Stimulated activated CD4-positive, alpha-beta T cell treated with anti-CD3 and anti-CD28 coated beads, Interleukin-1b, Interleukin-23, amount 100 ng/mL, for 24 hours (primary cell): ENCODE data around the gene RAB4B.
"Not testable (repeated sequence)": the region's sequence is repeated elsewhere in the genome, so short reads cannot be mapped to it uniquely, and the experiment has no call there.

Experiments
- DNase-seq, 4 experiments: peaks; one replicate each; pipeline ENCODE4 v3.0.0-alpha.2; 2020; ENCODE audit warnings: low read depth in 4 of 4, low spot score in 1 of 4

The RAB4B gene

DNA sequence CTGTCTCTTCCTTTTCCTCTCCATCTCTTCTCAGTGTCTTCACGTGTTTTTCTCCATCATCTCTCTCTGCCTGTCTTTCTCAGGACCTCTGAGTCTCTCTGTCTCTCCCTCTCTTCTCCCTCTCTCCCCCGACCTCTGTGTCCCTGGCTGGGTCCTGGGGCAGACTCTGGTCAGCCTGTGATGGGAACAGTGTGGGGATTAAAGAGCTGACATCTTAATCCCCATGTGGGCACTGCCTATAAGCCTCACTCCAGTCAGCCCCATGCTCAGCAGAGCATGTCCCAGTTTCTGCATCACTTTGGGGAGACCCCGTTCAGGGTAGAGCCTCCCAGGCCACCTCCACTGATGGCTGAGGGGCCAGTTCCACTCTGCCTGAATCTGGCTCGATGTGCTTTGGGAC is 37.2 kb downstream of the RAB4B start:
- no peak for DNase-seq

DNA sequence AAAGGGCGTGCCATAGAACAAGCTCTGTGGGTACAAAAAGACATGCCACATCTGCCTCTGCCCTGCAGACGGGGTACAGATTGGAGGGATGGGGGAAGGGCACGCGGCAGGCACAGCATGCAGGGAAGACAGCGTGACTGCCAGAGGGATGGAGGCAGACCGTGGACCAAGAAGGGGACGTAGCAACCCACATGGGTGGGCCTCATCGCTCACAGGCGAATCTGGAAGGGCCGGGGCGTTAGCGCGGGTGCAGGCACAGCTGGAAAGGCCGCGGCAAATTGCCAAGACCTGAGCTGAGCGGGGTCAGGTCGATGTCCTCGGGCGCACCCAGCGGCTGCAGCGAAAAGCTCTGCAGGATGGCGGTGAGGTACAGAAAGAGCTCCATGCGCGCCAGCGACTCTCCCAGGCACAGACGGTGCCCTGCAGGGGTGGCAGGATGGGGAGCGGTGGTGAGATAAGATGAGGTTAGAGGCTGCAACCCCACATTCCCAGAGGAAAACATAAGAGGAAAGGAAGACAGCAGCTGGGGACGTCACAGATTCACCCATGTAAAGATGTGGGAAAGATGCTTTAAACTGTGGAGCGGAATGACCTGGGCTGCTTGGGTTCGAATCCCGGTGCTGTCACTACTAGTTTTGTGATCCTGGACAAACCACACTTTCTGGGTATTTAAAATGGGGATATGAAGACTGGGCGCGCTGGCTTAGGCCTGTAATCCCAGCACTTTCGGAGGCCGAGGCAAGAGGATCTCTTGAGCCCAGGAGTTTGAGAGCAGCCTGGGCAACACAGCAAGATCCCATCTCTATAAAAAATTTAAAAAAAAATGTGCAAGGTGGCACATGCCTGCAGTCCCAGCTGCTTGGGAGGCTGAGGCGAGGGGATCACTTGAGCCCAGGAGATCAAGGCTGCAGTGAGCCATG is 40.7 kb downstream of the RAB4B start:
- DNase-seq: peak in 3 of 4 experiments; percentile 56 to 70 (median 68)

DNA sequence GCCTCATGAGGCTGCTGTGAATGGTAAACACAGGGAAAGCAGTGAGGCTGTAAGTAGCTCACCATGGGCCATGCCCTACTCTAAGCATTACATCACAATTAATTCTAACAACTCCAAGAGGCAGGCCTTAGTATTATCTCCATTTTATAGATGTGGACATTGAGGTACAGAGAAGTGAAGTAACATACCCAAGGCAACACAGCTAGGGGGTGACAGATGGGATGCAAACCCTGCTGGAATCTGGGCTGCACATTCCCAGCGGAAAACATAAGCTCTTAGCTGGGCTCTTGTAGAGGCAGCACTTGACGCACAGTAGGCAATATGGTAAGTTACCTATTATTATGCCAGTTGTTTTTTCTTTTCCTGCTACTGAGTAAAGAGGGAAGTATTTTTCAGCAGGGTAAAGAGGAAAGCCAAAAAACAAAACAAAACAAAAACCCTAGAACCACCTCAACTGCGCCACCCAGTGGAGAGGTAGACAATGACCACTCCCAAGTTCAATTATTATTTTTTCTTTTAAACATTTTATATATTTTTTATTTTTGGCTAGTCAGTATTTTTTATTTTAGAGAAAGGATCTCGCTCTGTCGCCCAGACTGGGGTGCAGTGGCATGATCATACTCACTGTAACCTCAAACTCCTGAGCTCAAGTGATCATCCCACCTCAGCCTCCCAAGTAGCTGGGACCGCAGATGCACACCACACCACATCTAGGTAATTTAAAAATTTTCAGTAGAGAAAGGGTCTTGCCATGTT is 41.6 kb downstream of the RAB4B start:
- DNase-seq: peak in 3 of 4 experiments; percentile 44 to 53 (median 45)

DNA sequence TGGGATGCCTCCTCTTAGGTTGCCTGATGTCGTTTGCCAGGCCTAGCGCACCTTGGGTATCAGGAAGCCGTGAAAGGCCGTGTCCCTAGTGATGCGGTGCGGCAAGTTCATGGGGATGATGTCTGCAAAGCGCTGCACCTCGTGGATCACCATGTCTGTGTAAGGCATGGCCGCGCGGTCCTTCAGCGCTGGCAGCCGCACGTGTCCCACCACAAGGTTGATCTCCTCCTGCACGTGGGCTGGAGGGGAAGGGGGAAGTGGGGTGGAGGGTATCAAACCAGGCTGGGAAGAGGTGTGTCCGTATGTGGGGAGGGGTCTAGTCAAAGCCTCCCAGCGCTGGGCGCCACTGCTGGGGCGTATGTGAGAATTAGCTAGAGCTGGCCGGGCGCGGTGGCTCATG is 44.1 kb downstream of the RAB4B start:
- DNase-seq: no peak

DNA sequence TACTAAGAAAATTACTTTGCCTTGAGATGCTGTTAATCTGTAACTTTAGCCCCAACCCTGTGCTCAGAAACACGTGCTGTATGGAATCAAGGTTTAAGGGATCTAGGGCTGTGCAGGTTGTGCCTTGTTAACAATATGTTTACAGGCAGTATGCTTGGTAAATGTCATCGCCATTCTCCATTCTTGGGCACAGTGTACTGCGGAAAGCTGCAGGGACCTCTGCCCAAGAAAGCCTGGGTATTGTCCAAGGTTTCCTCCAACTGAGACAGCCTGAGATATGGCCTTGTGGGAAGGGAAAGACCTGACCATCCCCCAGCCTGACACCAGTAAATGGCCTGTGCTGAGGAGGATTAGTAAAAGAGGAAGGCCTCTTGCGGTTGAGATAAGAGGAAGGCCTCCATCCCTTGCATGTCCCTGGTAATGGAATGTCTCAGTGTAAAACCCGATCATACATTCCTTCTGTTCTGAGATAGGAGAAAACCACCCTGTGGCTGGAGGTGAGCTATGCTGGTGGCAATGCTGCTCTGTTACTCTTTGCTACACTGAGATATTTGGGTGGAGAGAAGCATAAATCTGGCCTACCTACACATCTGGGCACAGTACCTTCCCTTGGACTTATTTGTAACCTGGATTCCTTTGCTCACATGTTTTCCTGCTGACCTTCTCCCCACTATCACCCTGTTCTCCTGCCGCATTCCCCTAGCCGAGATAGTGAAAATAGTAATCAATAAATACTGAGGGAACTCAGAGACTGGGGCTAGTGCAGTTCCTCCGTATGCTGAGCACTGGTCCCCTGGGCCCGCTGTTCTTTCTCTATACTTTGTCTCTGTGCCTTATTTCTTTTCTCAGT is 44.9 kb downstream of the RAB4B start:
- not testable (repeated sequence) for DNase-seq

DNA sequence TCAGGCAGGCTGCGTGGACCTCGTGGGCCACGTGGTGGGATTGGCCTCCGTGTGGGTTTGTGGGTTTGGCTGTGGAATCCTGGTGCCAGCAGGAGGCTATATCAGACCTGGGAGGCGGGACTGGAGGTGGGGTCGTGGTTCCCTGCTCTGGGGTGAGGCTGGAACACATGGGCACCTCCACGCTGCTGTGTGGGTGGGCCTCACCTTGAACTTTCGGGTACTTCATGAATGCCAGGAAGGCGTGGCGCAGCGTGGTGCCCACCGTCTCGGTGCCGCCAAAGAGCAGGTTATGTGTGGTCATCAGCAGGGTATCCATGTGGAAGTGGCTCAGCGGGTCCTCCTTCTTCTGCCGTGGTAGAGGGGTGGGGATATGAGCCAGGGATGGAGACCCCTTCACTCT is 46.9 kb downstream of the RAB4B start:
- not testable (repeated sequence) for DNase-seq

DNA sequence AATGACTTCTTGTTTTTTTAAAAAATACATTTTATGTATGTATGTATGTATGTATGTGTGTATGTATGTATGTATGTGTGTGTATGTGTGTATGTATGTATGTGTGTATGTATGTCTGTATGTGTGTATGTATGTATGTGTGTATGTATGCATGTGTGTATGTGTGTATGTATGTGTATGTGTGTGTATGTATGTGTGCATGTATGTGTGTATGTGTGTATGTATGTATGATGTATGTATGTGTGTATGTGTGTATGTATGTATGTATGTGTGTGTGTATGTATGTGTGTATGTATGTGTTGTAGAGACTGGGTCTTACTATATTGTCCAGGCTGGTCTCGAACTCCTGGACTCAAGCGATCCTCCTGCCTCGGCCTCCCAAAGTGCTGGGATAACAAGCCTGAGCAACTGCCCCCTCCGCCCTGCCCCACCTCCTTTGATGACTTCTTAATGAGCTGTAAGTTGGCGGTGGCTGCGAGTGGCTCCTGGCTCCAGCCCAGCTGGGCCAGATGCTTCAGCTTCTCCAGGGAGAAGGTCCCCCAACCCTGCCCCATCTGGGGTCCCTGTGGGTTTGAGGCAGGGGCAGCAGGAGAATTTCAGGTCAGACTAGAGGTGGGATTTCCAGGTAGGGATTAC is 47.5 kb downstream of the RAB4B start:
- not testable (repeated sequence) for DNase-seq

DNA sequence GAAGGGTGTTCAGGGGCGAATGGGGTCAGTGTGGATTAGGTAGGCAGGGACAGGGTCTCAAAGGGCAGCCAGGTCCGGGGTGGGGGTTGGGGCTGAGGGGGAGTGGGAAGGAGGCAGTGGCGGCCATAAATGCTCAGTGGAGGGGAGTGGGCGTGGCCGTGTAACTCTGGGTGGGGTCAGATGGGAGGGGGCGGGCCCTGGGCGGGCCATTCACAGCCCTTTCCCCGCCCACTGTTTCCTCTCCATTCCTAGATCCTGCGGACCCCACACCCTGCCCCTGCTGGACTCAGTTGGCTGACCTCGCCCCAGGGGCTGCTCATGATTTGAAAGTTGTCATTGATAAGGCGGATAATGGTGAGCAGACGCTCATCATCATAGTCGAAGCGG is 48.3 kb downstream of the RAB4B start:
- not testable (repeated sequence) for DNase-seq

DNA sequence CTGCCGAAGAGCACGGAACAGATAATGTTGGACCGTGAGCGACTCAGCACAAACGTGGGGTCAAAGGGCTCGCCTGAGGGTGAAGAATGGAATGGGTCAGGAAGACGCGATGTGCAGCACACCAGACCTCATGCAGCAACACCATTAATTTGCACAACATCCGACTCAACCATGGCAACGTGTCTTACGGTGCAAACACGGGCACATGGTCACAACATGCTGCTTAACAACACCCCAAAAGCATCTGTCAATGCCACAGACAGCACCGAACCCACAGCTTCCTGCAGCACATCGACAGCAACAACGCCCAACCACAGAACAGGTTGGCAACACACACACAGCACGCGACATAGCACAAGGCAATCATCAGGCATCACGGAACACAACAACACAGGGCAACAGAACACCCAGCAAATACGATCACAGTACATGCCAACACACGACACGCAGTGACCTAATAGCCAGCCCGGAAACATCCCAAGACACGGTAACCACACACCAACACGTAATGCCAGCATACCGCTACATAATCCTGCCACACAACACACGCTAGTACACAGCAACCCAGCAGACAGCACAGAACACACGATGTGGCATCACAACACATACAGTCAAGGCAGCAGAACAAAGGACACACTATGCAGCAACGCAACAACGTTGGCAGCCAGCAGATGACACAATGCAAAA is 48.8 kb downstream of the RAB4B start:
- not testable (repeated sequence) for DNase-seq

DNA sequence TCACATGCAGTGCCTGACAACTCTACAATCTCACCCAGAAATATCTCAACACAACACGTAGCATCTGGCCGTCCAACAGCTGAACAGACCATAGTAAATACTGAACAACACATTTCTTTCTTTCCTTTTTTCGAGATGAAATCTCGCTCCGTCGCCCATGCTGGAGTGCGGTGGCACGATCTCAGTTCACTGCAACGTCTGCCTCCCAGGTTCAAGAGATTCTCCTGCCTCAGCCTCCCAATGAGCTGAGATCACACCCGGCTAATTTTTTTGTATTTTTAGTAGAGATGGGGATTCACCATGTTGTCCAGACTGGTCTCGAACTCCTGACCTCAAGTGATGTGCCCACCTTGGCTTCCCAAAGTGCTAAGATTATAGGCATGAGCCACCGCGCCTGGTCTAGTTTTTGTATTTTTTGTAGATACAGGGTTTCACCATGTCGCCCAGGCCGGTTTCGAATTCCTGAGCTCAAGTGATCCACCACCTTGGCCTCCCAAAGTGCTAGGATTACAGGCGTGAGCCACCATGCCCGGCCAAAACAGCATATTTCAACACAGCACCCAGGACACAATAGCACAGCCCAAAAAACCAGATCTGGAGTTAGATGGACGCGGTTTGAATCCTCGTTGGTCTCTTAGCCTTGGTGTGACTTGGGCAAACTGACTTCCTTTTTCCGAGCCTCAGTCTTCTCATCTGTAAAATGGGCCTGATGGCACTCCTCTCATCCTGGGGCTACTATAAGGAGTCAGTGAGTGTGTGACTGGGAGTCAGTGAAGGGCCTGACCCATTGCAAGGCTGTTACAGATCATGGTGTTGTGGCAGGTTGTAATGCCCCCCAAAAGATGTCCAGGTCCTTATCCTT is 49.6 kb downstream of the RAB4B start:
- DNase-seq: no peak

DNA sequence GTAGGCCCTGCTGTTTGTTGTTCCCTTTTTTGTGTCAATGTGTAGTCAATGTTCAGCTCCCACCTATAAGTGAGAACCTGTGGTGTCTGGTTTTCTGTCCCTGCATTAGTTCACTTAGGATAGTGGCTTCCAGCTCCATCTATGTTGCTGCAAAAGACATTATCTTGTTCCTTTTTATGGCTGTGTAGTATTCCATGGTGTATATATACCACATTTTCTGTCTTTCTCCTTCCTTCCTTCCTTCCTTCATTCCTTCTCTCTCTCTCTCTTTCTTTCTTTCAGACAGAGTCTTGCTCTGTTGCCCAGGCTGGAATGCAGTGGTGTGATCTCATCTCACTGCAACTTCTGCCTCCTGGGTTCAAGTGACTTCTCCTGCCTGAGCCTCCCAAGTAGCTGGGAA is 51.2 kb downstream of the RAB4B start:
- DNase-seq: no peak

DNA sequence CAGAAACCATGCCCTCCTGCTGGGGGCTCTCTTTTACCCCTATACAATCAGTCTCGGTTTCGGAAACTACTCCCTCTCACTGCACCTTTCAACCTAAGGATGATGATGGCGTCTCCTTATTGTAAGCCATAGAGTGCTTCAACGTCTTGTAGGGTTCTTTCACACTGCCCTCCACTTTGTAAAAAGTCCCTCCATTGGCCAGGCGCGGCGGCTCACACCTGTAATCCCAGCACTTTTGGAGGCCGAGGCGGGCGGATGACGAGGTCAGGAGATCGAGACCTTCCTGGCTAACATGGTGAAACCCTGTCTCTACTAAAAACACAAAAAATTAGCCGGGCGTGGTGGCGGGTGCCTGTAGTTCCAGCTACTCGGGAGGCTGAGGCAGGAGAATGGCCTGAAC is 52.7 kb downstream of the RAB4B start:
- not testable (repeated sequence) for DNase-seq

DNA sequence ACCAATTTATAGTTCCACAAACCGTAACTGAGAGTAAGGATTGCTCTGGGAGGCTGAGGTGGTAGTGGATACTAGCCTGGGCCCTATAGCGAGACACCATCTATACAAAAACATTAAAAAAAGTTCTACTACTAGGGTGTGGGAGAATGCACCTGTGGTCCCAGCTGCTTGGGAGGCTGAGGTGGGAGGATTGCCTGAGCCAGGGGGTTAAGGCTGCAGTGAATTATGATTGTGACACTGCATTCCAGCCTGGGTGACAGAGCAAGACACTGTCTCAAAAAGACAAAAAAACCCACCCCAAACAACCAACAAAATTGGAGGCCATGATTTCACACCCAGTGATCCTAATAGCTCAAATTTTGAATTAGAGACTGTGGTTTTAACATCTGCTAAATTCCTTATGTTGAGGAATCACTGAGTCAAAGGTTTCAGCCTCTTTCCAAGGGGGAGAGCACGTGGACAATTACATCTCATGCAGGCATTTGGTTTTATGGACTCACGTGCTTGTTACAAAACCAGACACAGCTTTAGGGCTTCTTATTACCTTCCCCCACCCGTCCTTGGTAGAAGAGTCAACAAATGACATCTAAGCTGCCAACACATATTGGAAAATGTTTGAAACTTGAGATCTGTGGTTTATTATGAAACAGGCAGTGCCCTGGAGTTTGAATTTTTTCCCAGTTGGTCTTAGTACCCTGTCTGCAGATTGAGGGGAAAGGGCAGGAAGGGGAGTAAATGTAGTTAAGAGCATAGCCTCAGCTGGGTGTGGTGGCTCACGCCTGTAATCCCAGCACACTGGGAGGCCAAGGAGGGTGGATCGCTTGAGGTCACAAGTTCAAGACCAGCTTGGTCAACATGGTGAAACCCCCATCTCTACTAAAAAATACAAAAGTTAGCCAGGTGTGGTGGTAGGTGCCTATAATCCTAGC is 53.7 kb downstream of the RAB4B start:
- DNase-seq: no peak

DNA sequence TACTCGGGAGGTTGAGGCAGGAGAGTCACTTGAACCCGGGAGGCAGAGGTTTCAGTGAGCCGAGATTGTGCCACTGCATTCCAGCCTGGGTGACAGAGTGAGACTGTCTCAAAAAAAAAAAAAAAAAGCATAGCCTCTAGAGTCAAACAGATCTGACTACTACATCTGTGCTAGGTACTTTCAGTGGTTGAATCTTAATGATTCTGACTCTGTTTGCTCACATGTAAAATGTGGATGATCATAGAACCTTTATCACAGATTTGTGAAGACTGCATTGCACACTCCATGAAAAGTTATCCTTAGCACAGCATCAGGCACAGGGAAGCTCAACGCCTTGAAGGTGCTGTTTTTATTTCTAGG is 54.4 kb downstream of the RAB4B start:
- DNase-seq: not testable (repeated sequence)

DNA sequence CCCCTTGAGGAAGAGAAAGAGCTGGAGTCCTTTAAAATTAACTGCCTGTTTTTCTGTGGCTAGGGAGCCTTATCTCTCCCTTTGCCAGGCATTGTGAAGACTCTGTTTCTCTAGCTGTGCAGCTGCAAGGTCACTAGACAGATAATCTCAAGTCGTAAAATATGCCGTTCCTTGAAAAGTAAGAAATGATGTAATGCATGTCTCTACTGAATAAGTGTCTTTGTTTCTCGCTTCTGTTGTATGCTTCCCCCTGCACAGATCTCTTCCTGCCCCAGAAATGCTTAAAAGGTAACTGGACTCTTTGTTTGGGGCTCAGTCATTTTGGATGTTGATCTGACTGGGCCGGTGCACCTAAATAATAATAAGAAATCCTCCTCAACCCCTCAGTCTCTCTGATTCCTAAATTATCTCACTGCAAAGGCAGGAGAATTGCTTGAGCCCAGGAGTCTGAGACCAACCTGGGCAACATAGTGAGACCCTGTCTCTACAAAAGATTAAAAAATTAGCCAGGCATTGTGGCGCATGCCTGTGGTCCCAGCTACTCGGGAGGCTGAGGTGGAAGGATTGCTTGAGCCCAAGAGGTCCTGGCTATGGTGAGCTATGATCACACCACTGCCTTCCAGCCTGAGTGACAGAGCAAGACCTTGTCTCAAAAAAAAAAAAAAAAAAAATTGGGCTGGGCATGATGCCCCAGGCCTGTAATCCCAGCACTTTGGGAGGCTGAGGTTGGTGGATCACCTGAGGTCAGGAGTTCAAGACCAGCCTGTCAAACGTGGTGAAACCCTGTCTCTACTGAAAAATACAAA is 55.9 kb downstream of the RAB4B start:
- not testable (repeated sequence) for DNase-seq

DNA sequence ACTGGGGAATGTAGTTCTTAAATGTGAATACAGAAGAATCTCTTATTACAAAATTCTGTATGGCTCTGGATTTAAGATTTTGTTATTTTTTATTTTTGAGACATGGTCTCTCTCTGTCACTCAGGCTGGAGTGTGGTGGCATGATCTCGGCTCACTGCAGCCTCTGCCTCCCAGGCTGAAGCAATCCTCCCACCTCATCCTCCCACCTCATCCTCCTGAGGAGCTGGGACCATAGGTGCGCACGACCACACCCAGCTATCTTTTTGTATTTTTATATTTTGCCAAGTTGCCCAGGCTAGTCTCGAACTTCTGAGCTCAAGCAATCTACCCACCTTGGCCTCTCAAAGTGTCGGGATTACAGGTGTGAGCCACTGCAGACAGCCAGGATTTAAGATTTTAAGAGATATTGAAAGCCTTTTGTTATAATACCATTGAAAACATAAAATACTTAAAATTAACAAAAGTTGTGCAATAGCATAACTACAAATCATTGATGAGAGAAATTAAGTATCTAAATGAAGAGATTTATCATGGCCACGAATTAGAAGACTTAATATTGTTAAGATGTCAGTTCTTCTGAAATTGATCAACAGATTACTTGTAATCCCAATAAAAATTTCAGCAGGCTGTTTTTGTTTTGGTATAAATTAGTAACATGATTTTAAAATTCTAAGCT is 58.8 kb downstream of the RAB4B start:
- DNase-seq: no peak

DNA sequence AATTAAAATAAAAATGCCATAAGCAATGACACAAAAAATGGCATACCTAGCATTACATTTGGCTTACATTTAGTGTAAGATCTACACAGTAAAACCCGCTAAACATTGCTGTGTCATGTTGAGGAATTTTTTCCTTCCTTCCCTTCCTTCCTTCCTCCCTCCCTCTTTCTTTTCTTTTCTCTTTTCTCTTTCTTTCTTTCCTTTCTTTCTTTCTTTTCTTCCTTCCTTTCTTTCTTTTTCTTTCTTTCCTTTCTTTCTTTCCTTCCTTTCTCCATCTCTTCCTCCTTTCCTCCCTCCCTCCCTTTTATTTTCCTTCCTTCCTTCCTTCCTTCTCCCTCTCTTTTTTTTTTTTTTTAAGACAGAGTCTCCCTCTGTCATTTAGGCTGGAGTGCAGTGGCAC is 60.4 kb downstream of the RAB4B start:
- not testable (repeated sequence) for DNase-seq
